Stomach (tissue), 9 donors: ENCODE results near the gene SLC6A11. TPM values are rescaled to one million over a fixed set of nuclear protein-coding genes. Genes with fewer than 3 reads are reported as not detected.

ENCODE experiments used
- DNase-seq, 2 donors: peaks; one replicate each; pipeline versions ENCODE4 v3.0.0 to v3.0.0-alpha.2; 2013 to 2019
- H3K27ac ChIP-seq, 5 donors: fragments of 200-600 bp in 4 of 5; sonication (generic) in 4 of 5; one replicate each; pipeline ENCODE4 v1.5.1; 2013 to 2019; ENCODE audit warnings: mild to moderate bottlenecking in 1 of 5, moderate library complexity in 1 of 5
- H3K27me3 ChIP-seq, 3 donors: fragments of 200-600 bp; sonication (generic); one replicate each; pipeline ENCODE4 v1.5.1; 2017 to 2019; ENCODE audit warnings: mixed run types in 1 of 3
- H3K36me3 ChIP-seq, 4 donors: fragments of 200-600 bp; sonication (generic); 1 replicate in 3 of 4; 2 replicates in 1 of 4; pipeline ENCODE4 v1.5.1; 2016 to 2019
- H3K4me1 ChIP-seq, 4 donors: fragments of 200-600 bp; sonication (generic); one replicate each; pipeline ENCODE4 v1.5.1; 2016 to 2019
- H3K4me3 ChIP-seq, 4 donors: fragments of 200-600 bp; sonication (generic) in 3 of 4; one replicate each; pipeline ENCODE4 v1.5.1; 2016 to 2019; ENCODE audit warnings: mild to moderate bottlenecking in 1 of 4
- H3K9me3 ChIP-seq, 4 donors: fragments of 200-600 bp; sonication (generic); one replicate each; pipeline ENCODE4 v1.5.1; 2016 to 2019
- EP300 ChIP-seq: sonication (generic); formaldehyde crosslinking; IDR thresholded peaks from one replicate; pipeline ENCODE4 v1.6.1; 2017; ENCODE audit warnings: antibody characterized with exemption
- POLR2A ChIP-seq, 4 donors: fragments of 450-650 bp; IDR thresholded peaks; one replicate each; pipeline ENCODE4 v1.6.1; 2016; ENCODE audit warnings: antibody characterized with exemption in 4 of 4, control low read depth in 2 of 4, mild to moderate bottlenecking in 1 of 4, moderate library complexity in 1 of 4
- POLR2AphosphoS5 ChIP-seq, 3 donors: sonication (generic); formaldehyde crosslinking; IDR thresholded peaks; one replicate each; pipeline ENCODE4 v1.6.1; 2016; ENCODE audit warnings: antibody characterized with exemption in 3 of 3
- WGBS, 5 donors: extraction: QIAGEN DNeasy Blood & Tissue Kit in 3 of 5; methylation state at CpG; one replicate each; pipeline versions ENCODE4 v1.1.5 to v1.1.7; 2013 to 2018; 5-methylcytosine and 5-hydroxymethylcytosine counted together
- intact Hi-C: fragments of 100-400 bp; cut with DNase I; formaldehyde crosslinking; loops from one replicate; pipeline ENCODE4 v1.15.1; 2023; ENCODE audit warnings: low total_unique reads
- polyA plus RNA-seq, 3 donors: library from polyadenylated mRNA; stranded (reverse); fragments of 200-250 nt; gene quantifications; one replicate each; pipeline ENCODE4 v1.2.3, GENCODE V29; 2013
- total RNA-seq, 5 donors: library from RNA; depleted of rRNA; stranded (reverse); fragments of >200 nt; gene quantifications; one replicate each; pipeline versions ENCODE4 v1.1.0 to v1.2.3, GENCODE V29; 2014 to 2016
- TF ChIP-seq, protein P1 (sequence below), 7 experiments: fragments of 450-650 bp in 4 of 7; fragments of 200-600 bp in 3 of 7; sonication (generic) in 3 of 7; IDR thresholded peaks; one replicate each; pipeline ENCODE4 v1.5.1; 2016 to 2019; ENCODE audit warnings: antibody characterized with exemption in 7 of 7, control low read depth in 2 of 7, mild to moderate bottlenecking in 1 of 7
- donor health status: healthy with polysubstance abuse.
- donor health status: Bipolar disorder and iron deficiency.
- donor health status: healthy.

SLC6A11 gene
- total and polyA plus RNA-seq, 8 donors, result 0.18 to 2.0 TPM; not detected in 6

DNA sequence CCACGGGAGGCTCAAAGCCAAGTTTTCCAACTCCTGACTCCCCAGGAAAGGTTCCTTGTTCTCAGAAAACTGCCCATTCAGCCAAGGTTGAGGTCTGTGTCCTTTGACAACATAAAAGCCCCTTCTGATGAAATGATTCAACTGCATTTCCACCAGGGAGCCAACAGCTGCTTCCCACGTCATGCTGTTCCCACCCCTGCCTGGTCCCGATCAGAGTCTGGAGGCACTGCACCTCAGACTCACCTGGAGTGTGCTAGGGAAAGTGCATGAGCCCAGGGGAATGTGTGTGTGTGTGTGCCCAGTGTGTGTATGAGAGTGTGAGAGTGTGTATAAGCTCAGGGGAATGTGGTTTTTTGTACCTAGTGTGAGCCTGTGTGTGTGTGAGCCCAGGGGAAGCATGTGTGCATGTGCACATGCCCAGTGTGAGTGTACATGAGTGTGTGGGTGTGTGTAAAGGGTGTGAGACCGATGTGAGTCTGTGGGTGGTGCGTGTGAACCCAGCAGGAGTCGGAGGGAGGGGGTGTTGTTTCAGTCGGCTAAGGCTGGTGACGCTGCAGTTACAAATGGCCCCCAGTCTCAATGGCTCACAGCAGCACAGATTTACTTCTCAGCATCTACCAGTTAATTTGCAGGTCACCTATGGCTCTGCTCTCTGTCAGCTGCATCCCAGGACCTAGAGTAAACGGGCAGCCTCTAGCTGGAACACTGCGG, 156.2 kb downstream of the SLC6A11 start:
- intact Hi-C loops, result no loop called here
- Histone ChIP-seq H3K27ac (no peak overlapping the region), H3K36me3 (no peaks in the 10 kb centered on the region), H3K27me3 (peaks cover 0 to 67% (median 9%) of the 10 kb centered on the region in 3 donors), H3K4me1 (no peaks in the 10 kb centered on the region), H3K4me3 (no peak overlapping the region), H3K9me3 (no peaks in the 10 kb centered on the region)
- TF ChIP-seq, protein P1, sequence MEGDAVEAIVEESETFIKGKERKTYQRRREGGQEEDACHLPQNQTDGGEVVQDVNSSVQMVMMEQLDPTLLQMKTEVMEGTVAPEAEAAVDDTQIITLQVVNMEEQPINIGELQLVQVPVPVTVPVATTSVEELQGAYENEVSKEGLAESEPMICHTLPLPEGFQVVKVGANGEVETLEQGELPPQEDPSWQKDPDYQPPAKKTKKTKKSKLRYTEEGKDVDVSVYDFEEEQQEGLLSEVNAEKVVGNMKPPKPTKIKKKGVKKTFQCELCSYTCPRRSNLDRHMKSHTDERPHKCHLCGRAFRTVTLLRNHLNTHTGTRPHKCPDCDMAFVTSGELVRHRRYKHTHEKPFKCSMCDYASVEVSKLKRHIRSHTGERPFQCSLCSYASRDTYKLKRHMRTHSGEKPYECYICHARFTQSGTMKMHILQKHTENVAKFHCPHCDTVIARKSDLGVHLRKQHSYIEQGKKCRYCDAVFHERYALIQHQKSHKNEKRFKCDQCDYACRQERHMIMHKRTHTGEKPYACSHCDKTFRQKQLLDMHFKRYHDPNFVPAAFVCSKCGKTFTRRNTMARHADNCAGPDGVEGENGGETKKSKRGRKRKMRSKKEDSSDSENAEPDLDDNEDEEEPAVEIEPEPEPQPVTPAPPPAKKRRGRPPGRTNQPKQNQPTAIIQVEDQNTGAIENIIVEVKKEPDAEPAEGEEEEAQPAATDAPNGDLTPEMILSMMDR (IDR thresholded peaks at IDR 0.05), result no peak
- no peak for TF ChIP-seq POLR2AphosphoS5 (IDR thresholded peaks at IDR 0.05)
- TF ChIP-seq EP300, result no peak
- no peak for TF ChIP-seq POLR2A (IDR thresholded peaks at IDR 0.05)
- 29 to 41% (median 30%) methylated on average over 10 of the region's 10 CpGs for WGBS, 5 donors
- no peak for DNase-seq

DNA sequence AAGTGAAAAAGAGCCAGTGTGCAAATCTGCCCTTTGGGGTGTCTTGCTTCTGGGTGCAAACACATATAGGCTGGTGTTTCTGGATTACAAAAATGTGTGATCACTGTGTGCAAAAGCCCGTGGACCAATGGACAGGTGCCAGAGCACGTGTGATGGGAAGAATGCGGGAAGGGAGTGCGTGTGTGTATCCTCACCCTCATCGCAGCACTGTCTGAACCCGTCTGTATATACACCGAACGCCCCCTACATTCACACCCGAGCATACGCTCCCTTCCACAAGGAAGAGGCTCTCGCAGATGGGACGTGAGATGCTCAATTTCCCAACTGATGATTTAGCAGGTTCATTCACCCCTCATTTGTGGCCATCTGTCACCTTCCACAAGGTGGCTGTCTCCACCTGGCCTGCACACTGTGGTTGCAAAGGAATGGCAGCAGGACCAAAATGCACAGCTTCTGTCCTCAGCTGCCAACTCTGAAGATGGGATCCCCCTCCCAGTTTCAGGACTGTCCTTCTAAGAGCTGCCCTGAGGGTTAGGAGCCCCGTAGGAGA, 157.1 kb downstream of the SLC6A11 start:
- Histone ChIP-seq H3K27ac (no peak overlapping the region), H3K36me3 (no peaks in the 10 kb centered on the region), H3K4me3 (no peak overlapping the region), H3K9me3 (no peaks in the 10 kb centered on the region), H3K27me3 (peaks cover 0 to 62% (median 7%) of the 10 kb centered on the region in 3 donors), H3K4me1 (no peaks in the 10 kb centered on the region)
- WGBS, 5 donors, result 65 to 72% (median 70%) methylated on average over 13 of the region's 13 CpGs
- intact Hi-C loops, result no loop called here
- DNase-seq, result no peak
- no peak for TF ChIP-seq EP300
- no peak for TF ChIP-seq POLR2A (IDR thresholded peaks at IDR 0.05)
- TF ChIP-seq POLR2AphosphoS5 (IDR thresholded peaks at IDR 0.05), result no peak
- TF ChIP-seq, protein P1 (IDR thresholded peaks at IDR 0.05), result no peak

DNA sequence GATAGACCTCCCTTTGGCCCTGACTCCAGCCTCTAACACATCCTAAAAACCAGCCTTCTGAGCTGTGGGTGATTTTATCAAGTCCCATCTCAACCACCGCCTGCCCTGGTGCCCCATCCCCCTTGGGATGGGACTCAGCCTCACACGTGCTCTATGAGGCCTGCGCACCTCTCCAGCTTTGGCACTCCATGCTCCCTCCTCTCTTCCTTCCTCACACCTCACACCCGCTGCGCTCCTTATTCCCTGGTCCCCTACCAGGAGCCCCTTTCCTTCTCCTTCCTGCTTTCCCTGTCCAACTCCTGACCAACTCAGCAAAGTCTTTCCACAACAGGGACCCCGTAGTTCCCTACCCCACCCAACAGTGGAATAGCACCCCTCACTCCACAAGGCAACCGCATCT, 158.1 kb downstream of the SLC6A11 start:
- Histone ChIP-seq H3K4me1 (no peaks in the 10 kb centered on the region), H3K27me3 (peaks cover 0 to 62% (median 7%) of the 10 kb centered on the region in 3 donors), H3K4me3 (no peak overlapping the region), H3K27ac (no peak overlapping the region), H3K36me3 (no peaks in the 10 kb centered on the region), H3K9me3 (no peaks in the 10 kb centered on the region)
- 76 to 86% (median 80%) methylated on average over 7 of the region's 7 CpGs for whole genome bisulfite sequencing, 5 donors
- intact Hi-C loops, result no loop called here
- TF ChIP-seq POLR2A (IDR thresholded peaks at IDR 0.05), result no peak
- DNase-seq, result no peak

DNA sequence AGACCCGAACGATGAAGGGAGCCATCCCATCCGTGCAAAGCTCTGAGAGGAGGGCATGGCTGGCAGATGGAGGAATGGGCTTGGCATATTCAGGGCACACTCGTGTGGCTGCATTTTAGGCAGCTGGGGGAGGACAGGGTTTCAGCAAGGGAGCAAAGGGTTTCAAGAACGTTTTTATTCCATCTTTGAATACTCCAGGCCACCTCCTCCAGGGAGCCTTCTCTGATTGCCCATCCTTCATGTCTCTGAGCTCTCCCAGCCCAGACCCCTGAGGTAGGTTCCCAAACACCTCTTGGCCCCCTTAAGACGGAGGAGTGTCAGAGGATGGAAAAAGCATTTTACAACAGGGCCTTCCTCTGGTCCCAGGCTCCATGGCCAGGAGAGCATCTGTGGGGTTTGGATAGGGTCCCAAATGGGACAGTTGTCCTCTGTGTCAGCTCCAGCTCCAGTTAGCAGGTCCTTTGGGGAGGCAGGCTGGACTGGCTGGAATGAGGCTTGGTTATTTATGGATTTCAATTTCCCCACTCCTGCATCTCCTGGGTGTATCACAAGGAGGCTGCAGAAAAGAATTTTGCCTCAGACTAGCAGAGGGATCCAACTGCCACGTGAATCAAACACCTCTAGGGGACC, 158.8 kb downstream of the SLC6A11 start:
- WGBS, 5 donors, result 63 to 74% (median 67%) methylated on average over 7 of the region's 7 CpGs
- Histone ChIP-seq H3K4me3 (no peak overlapping the region), H3K27me3 (peaks cover 0 to 58% (median 7%) of the 10 kb centered on the region in 3 donors), H3K36me3 (no peaks in the 10 kb centered on the region), H3K4me1 (no peaks in the 10 kb centered on the region), H3K27ac (no peak overlapping the region), H3K9me3 (no peaks in the 10 kb centered on the region)
- no peak for DNase-seq
- intact Hi-C loops, result no loop called here
- TF ChIP-seq, protein P1 (IDR thresholded peaks at IDR 0.05), result no peak
- no peak for TF ChIP-seq POLR2A (IDR thresholded peaks at IDR 0.05)
- TF ChIP-seq POLR2AphosphoS5 (IDR thresholded peaks at IDR 0.05), result no peak
- no peak for TF ChIP-seq EP300
